ENCODE results near the gene CHRND.

GRCh38 chr2:232477751-232478510 is 48.0 kb upstream of the CHRND start:
- TF ChIP-seq CTCF (IDR thresholded peaks at IDR 0.05), result no peak
- no peak for TF ChIP-seq POLR2A (IDR thresholded peaks at IDR 0.05)

Measured in testis (tissue), 2 donors.